A549 (cell line): ENCODE results near the gene SAMD8. TPM values are rescaled to one million over a fixed set of nuclear protein-coding genes. Genes with fewer than 3 reads are reported as not detected.

Experiments
- ATAC-seq, 2 experiments: fragments of 200-7000 bp in 1 of 2; fragments of >200 bp in 1 of 2; cut with Nextera tagmentation in 1 of 2; cut with Tn5 transposase in 1 of 2; 3 replicates each; pipeline versions ENCODE4 v1.8.0 to v1.9.1; 2018 to 2020; ENCODE audit warnings: mild to moderate bottlenecking in 1 of 2, moderate library complexity in 1 of 2
- CTCF ChIA-PET: fragments of 300-600 bp; sonication (Branson Sonifier 250); formaldehyde crosslinking; extraction: SDS; loops from one replicate; lab custom pipeline; 2021; ENCODE audit warnings: antibody characterized with exemption, inconsistent platforms; lab: Yijun Ruan, JAX
- POLR2A ChIA-PET: fragments of 350-600 bp; formaldehyde crosslinking; extraction: SDS; loops from one replicate; lab custom pipeline; 2021; ENCODE audit warnings: antibody characterized with exemption, inconsistent platforms; lab: Yijun Ruan, JAX
- DNase-seq, 2 experiments: peaks; one replicate each; pipeline versions ENCODE4 v3.0.0 to v3.0.0-alpha.2; 2011 to 2016; ENCODE audit warnings: low read depth in 1 of 2, low spot score in 1 of 2
- FAIRE-seq: peaks from 2 replicates; lab custom pipeline; 2011; peaks lifted over from hg19 to GRCh38; lab: Jason Lieb, UNC
- H3K27ac ChIP-seq, 2 experiments: fragments of >200 bp; sonication (Bioruptor Twin); formaldehyde crosslinking; 3 replicates each; pipeline ENCODE4 v1.5.1; 2016 to 2017
- H3K4me1 ChIP-seq: fragments of >200 bp; sonication (Bioruptor Twin); formaldehyde crosslinking; 3 replicates; pipeline ENCODE4 v1.6.1; 2016
- H3K4me2 ChIP-seq: fragments of >200 bp; sonication (Bioruptor Twin); formaldehyde crosslinking; 3 replicates; pipeline ENCODE4 v1.6.1; 2016
- H3K4me3 ChIP-seq: fragments of >200 bp; sonication (Bioruptor Twin); formaldehyde crosslinking; 3 replicates; pipeline ENCODE4 v1.5.1; 2016
- H3K9me3 ChIP-seq: fragments of >200 bp; sonication (Bioruptor Twin); formaldehyde crosslinking; 3 replicates; pipeline ENCODE4 v1.6.1; 2016
- BHLHE40 ChIP-seq: IDR thresholded peaks from 2 replicates; pipeline ENCODE4 v1.6.1; 2012; ENCODE audit warnings: low read depth, low read length, inconsistent platforms
- CHD4 ChIP-seq: fragments of 200-600 bp; sonication (generic); IDR thresholded peaks from 2 replicates; pipeline ENCODE4 v1.6.1; 2016; ENCODE audit warnings: antibody characterized with exemption, mild to moderate bottlenecking, borderline replicate concordance
- CTCF ChIP-seq: fragments of >200 bp; sonication (Bioruptor Twin); formaldehyde crosslinking; IDR thresholded peaks from 3 replicates; pipeline ENCODE4 v1.5.1; 2016
- ELK1 ChIP-seq: fragments of 150-350 bp; IDR thresholded peaks from 2 replicates; pipeline ENCODE4 v1.6.1; 2014; ENCODE audit warnings: low read depth, mild to moderate bottlenecking, low read length
- EP300 ChIP-seq, 2 experiments: fragments of >200 bp; sonication (Bioruptor Twin); formaldehyde crosslinking; IDR thresholded peaks; 2 replicates in 1 of 2; 3 replicates in 1 of 2; pipeline ENCODE4 v1.6.1; 2016 to 2017
- FOSL2 ChIP-seq, 2 experiments: fragments of 450-650 bp in 1 of 2; fragments of >200 bp in 1 of 2; sonication (Bioruptor Twin) in 1 of 2; formaldehyde crosslinking; IDR thresholded peaks; 2 replicates each; pipeline versions ENCODE4 v1.5.0 to v1.6.1; 2016 to 2020; ENCODE audit warnings: mild to moderate bottlenecking in 1 of 2, moderate library complexity in 1 of 2
- FOXS1 ChIP-seq: fragments of 250-450 bp; sonication (Bioruptor Pico); IDR thresholded peaks from 2 replicates; pipeline ENCODE4 v1.5.0; 2020; ENCODE audit warnings: mild to moderate bottlenecking, moderate library complexity
- GATA3 ChIP-seq: IDR thresholded peaks from 2 replicates; pipeline ENCODE4 v1.6.1; 2012; ENCODE audit warnings: borderline replicate concordance
- HEYL ChIP-seq: fragments of 250-450 bp; sonication (Bioruptor Pico); IDR thresholded peaks from 2 replicates; pipeline ENCODE4 v1.8.0; 2021; ENCODE audit warnings: mild to moderate bottlenecking, moderate library complexity
- KDM5A ChIP-seq: fragments of 200-600 bp; sonication (generic); IDR thresholded peaks from 2 replicates; pipeline ENCODE4 v1.6.1; 2016; ENCODE audit warnings: antibody characterized with exemption, mild to moderate bottlenecking
- NFE2L2 ChIP-seq: fragments of 150-350 bp; conservative IDR thresholded peaks from 2 replicates; pipeline ENCODE4 v1.6.1; 2014; ENCODE audit warnings: low read length
- NPAS2 ChIP-seq: fragments of 250-450 bp; sonication (Bioruptor Pico); IDR thresholded peaks from 2 replicates; pipeline ENCODE4 v1.8.0; 2022; ENCODE audit warnings: mild to moderate bottlenecking, moderate library complexity, borderline replicate concordance
- REST ChIP-seq: fragments of 200-600 bp; sonication (generic); IDR thresholded peaks from 2 replicates; pipeline ENCODE4 v1.6.1; 2016; ENCODE audit warnings: antibody characterized with exemption, mild to moderate bottlenecking, moderate library complexity
- USF2 ChIP-seq: fragments of 450-650 bp; IDR thresholded peaks from 2 replicates; pipeline ENCODE4 v1.6.1; 2014; ENCODE audit warnings: antibody characterized with exemption
- ZFP36 ChIP-seq: fragments of 450-650 bp; IDR thresholded peaks from 2 replicates; pipeline ENCODE4 v1.6.1; 2014; ENCODE audit warnings: borderline replicate concordance; ENCODE audit not compliant: partially characterized antibody
- WGBS: methylation state at CpG from one replicate; pipeline ENCODE4 v1.1.6; 2017; ENCODE audit errors: missing lambda C conversion rate; 5-methylcytosine and 5-hydroxymethylcytosine counted together
- polyA plus RNA-seq, 4 experiments: library from polyadenylated mRNA; depleted of rRNA in 3 of 4; stranded (reverse); fragments of >200 nt; fragmentation: RNase III in 1 of 4; extraction: RNeasy Plus Mini Kit Qiagen cat#74134 plus additional on column Dnase treatment in 1 of 4; gene quantifications; 2 replicates in 3 of 4; 3 replicates in 1 of 4; pipeline ENCODE4 v1.2.3, GENCODE V29; 2011 to 2017
- TF ChIP-seq, protein P1 (sequence below): fragments of 250-450 bp; sonication (Bioruptor Pico); IDR thresholded peaks from 2 replicates; pipeline ENCODE4 v1.5.0; 2021; ENCODE audit warnings: mild to moderate bottlenecking, moderate library complexity, borderline replicate concordance

Gene SAMD8
- polyA plus RNA-seq, 2 of the 4 experiments (the other 2 are of a cell fraction) = 10.9 to 27.9 TPM

DNA sequence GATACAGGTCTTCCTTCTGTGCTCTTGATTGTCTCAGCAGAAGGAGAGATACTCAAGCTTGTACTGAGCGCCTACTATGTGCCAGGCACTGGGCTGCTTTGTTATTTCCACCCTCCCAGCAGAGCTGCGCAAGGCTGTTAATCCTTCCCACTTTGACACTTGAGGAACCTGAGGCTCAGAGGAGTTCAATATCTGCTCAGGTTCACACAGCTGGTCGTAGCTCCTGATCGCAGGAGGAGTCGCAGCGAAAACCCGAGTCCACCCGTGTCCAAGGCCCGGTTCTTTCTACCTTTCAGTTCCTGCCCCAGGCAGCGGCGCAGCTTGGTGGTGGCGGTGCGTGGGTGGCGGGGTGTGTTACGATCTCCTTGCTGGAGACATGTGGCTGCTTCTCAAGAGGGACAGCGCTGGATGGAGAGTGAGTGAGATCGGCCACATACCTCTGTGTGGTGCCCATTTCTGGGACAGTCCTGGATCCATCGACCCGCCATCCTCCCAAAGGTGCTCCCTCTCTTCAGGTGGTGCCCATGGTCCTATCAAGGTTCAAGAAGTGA is 26.5 kb upstream of the SAMD8 start:
- Histone ChIP-seq H3K4me2 (no peak overlapping the region), H3K9me3 (no peaks in the 10 kb centered on the region), H3K4me1 (no peaks in the 10 kb centered on the region), H3K27ac (no peak overlapping the region), H3K4me3 (no peak overlapping the region)
- 89% methylated on average over 19 of the region's 19 CpGs for WGBS
- no peak for FAIRE-seq
- POLR2A ChIA-PET = no interaction called here
- TF ChIP-seq CTCF = no peak
- no peak for TF ChIP-seq FOXS1
- TF ChIP-seq FOSL2 (IDR thresholded peaks at IDR 0.05) = no peak
- TF ChIP-seq FOSL2 (CRISPR knock-in tag; IDR thresholded peaks at IDR 0.05) = no peak
- no peak for TF ChIP-seq ELK1
- TF ChIP-seq KDM5A = no peak
- no peak for TF ChIP-seq HEYL (CRISPR knock-in tag)
- TF ChIP-seq BHLHE40 = no peak
- TF ChIP-seq EP300 (IDR thresholded peaks at IDR 0.05) = no peak
- no peak for TF ChIP-seq NFE2L2
- TF ChIP-seq, protein P1, sequence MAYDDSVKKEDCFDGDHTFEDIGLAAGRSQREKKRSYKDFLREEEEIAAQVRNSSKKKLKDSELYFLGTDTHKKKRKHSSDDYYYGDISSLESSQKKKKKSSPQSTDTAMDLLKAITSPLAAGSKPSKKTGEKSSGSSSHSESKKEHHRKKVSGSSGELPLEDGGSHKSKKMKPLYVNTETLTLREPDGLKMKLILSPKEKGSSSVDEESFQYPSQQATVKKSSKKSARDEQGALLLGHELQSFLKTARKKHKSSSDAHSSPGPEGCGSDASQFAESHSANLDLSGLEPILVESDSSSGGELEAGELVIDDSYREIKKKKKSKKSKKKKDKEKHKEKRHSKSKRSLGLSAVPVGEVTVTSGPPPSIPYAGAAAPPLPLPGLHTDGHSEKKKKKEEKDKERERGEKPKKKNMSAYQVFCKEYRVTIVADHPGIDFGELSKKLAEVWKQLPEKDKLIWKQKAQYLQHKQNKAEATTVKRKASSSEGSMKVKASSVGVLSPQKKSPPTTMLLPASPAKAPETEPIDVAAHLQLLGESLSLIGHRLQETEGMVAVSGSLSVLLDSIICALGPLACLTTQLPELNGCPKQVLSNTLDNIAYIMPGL (CRISPR knock-in tag) = no peak
- no peak for TF ChIP-seq REST
- no peak for TF ChIP-seq CHD4
- TF ChIP-seq NPAS2 (CRISPR knock-in tag) = no peak
- TF ChIP-seq USF2 = no peak
- TF ChIP-seq ZFP36 = no peak
- TF ChIP-seq GATA3 = no peak
- DNase-seq = no peak
- CTCF ChIA-PET = interaction anchor here (1.5 kb wide), 1 partner anchor 15 kb away, joined by 3 read pairs; no protein-coding TSS in a partner anchor
- ATAC-seq = no peak
